AG04449 (cell line): ENCODE measurements around the gene CD93.

ENCODE experiments used
- CTCF ChIA-PET: fragments of 350-600 bp; formaldehyde crosslinking; extraction: SDS; loops from one replicate; lab custom pipeline; 2021; ENCODE audit warnings: antibody characterized with exemption; lab: Yijun Ruan, JAX
- POLR2A ChIA-PET: fragments of 400-600, 350-600 bp; formaldehyde crosslinking; extraction: SDS; loops from one replicate; lab custom pipeline; 2020; ENCODE audit warnings: antibody characterized with exemption, inconsistent platforms; lab: Yijun Ruan, JAX
- DNase-seq: peaks from one replicate; pipeline ENCODE4 v3.0.0-alpha.2; 2010; ENCODE audit warnings: low read depth, low spot score
- H3K4me3 ChIP-seq: 2 replicates; pipeline ENCODE4 v1.5.1; 2011; ENCODE audit warnings: low read depth, mild to moderate bottlenecking, control low read depth, low read length
- CTCF ChIP-seq: IDR thresholded peaks from one replicate; pipeline ENCODE4 v1.5.1; 2011; ENCODE audit warnings: mild to moderate bottlenecking, moderate library complexity, low read length, control low read depth, inconsistent platforms; ENCODE audit not compliant: insufficient read depth; ENCODE audit errors: missing control alignments

The CD93 gene

GRCh38 chr20:23126281-23127061 is 40.3 kb upstream of the CD93 start:
- no peak overlapping the region for H3K4me3 ChIP-seq
- CTCF ChIA-PET: no interaction called here
- POLR2A ChIA-PET: no interaction called here
- no peak for TF ChIP-seq CTCF
- DNase-seq: no peak

GRCh38 chr20:23125625-23126191 is 39.6 kb upstream of the CD93 start:
- TF ChIP-seq CTCF: no peak
- peak; percentile 14 for DNase-seq
- ChIA-PET CTCF (no interaction called here), POLR2A (no interaction called here)
- H3K4me3 ChIP-seq: no peak overlapping the region

- no peak for DNase-seq
- TF ChIP-seq CTCF: no peak
- no peak overlapping the region for H3K4me3 ChIP-seq
- ChIA-PET POLR2A (no interaction called here), CTCF (no interaction called here)
Observed at GRCh38 chr20:23125159-23125558, 39.0 kb upstream of the CD93 start.

GRCh38 chr20:23123886-23124285 is 37.8 kb upstream of the CD93 start:
- ChIA-PET CTCF (no interaction called here), POLR2A (no interaction called here)
- no peak for DNase-seq
- no peak overlapping the region for H3K4me3 ChIP-seq
- TF ChIP-seq CTCF: no peak

DNA sequence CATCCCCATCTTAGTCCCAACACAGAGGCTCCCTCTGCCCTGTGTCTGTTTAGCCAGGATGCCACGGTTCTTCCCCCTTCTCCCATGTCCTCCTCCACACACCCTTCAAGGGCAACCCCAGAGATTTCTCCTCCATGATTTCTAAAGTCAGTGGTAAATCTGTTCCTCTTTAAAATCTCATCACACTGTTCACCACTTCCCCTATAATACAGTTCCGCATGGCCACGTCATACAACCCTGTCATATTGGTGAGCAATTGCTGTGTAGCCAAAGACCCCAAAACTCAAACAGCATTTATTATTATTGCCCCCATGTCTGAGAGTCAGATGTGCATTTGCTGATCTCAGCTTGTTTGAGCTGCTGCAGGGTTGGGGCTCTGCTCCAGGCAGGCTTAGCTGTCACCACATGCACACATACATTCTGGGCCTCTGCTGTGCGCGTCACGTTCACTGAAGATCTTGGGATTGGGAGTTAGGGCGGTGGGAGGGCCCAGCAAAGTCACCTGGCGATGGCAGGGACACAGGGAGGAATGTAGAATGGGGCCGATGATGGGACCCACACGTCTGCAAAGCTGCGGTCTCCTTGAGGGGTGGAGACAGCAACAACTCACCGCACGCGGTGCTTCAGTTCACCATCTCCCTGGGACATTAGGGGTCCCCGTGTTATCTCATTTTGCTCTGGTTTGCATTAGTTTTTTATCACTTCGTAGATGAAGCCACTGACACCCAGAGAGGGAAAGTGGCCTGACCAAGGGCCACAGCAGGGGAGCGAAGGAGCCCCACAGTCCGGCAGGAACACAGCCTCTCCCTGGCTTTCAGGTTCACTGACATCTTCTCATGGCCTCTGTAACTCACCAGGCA is 36.9 kb upstream of the CD93 start:
- no peak for TF ChIP-seq CTCF
- ChIA-PET POLR2A (no interaction called here), CTCF (no interaction called here)
- DNase-seq: no peak
- no peak overlapping the region for H3K4me3 ChIP-seq

DNA sequence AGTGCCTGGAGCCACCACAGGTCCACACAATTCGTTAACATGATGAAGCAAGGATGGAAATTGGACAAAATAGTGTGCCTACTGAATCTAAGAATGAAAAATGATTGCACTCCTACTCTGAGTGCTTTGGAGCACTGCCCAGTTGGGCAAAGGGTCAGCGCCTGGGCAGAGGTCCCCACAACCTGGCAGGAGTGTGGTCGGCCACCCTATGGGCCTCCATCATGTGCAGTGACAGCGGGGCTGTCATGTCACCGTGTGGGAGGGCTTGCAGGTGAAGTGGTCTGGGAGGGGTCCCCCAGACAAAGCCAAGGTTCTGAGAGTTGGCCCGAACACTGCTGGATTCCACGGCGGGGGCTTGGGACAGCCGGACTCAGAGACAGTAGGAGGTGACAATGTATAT is 36.2 kb upstream of the CD93 start:
- CTCF ChIA-PET: no interaction called here
- H3K4me3 ChIP-seq: no peak overlapping the region
- no peak for TF ChIP-seq CTCF
- DNase-seq: no peak
- POLR2A ChIA-PET: no interaction called here
